PC-3 (cell line): ENCODE results near the gene SLF1. TPM values are rescaled to one million over a fixed set of nuclear protein-coding genes. Genes with fewer than 3 reads are reported as not detected.

Source experiments
- ATAC-seq: fragments of 200-7000 bp; cut with Tn5 transposase; 2 replicates; pipeline ENCODE4 v1.9.1; 2020; ENCODE audit warnings: mild to moderate bottlenecking, moderate library complexity
- BruUV-seq: library from RNA; stranded (reverse); fragments of 400-500 nt; replicated peaks from 2 replicates; lab custom pipeline; 2021; lab: Mats Ljungman, UMichigan
- CTCF ChIA-PET: fragments of 300-600 bp; sonication (Branson Sonifier 250); formaldehyde crosslinking; loops from one replicate; lab custom pipeline; 2022; ENCODE audit warnings: antibody characterized with exemption; lab: Charles Lee
- POLR2A ChIA-PET: fragments of 300-600 bp; sonication (Branson Sonifier 250); formaldehyde crosslinking; loops from one replicate; lab custom pipeline; 2022; ENCODE audit warnings: antibody characterized with exemption; ENCODE audit not compliant: unreplicated experiment; lab: Charles Lee
- DNase-seq: peaks from one replicate; pipeline ENCODE4 v3.0.0-alpha.2; 2015
- H2AFZ ChIP-seq: fragments of 300-600 bp; sonication (generic); 2 replicates; pipeline ENCODE4 v1.6.0; 2016; ENCODE audit warnings: antibody characterized with exemption, low read length
- H3F3A ChIP-seq: fragments of 300-600 bp; sonication (generic); one replicate; pipeline ENCODE4 v1.6.0; 2017; ENCODE audit warnings: antibody characterized with exemption, low read length, control low read depth, mild to moderate bottlenecking; ENCODE audit not compliant: unreplicated experiment
- H3K27ac ChIP-seq: fragments of 300-600 bp; sonication (generic); 2 replicates; pipeline ENCODE4 v1.5.1; 2016; ENCODE audit warnings: mild to moderate bottlenecking, low read length
- H3K27me3 ChIP-seq: fragments of 300-600 bp; sonication (generic); 2 replicates; pipeline ENCODE4 v1.6.1; 2016; ENCODE audit warnings: low read length, mixed read lengths
- H3K36me3 ChIP-seq: fragments of 300-600 bp; sonication (generic); 2 replicates; pipeline ENCODE4 v1.6.1; 2016; ENCODE audit warnings: low read depth, mixed run types, low read length, mixed read lengths
- H3K4me1 ChIP-seq: fragments of 300-600 bp; sonication (generic); 2 replicates; pipeline ENCODE4 v1.5.1; 2016; ENCODE audit warnings: low read length; ENCODE audit not compliant: insufficient read depth
- H3K4me2 ChIP-seq: fragments of 300-600 bp; sonication (generic); 2 replicates; pipeline ENCODE4 v1.6.0; 2016; ENCODE audit warnings: low read length
- H3K4me3 ChIP-seq: fragments of 300-600 bp; sonication (generic); 2 replicates; pipeline ENCODE4 v1.5.1; 2016; ENCODE audit warnings: mild to moderate bottlenecking, low read length, mixed read lengths
- H3K79me2 ChIP-seq: fragments of 300-600 bp; sonication (generic); 2 replicates; pipeline ENCODE4 v1.6.1; 2017; ENCODE audit warnings: low read length, mixed read lengths
- H3K9ac ChIP-seq: fragments of 300-600 bp; sonication (generic); 2 replicates; pipeline ENCODE4 v1.6.0; 2016; ENCODE audit warnings: mild to moderate bottlenecking, low read length
- H3K9me2 ChIP-seq: fragments of 300-600 bp; sonication (generic); replicated peaks from 2 replicates; pipeline ENCODE4 v1.6.1; 2016; ENCODE audit warnings: mixed run types, low read length, mixed read lengths
- H3K9me3 ChIP-seq: fragments of 300-600 bp; sonication (generic); 2 replicates; pipeline ENCODE4 v1.6.1; 2016; ENCODE audit warnings: low read length, mixed read lengths
- H4K20me1 ChIP-seq: fragments of 300-600 bp; sonication (generic); 2 replicates; pipeline ENCODE4 v1.6.1; 2016; ENCODE audit warnings: low read length, mixed read lengths
- CTCF ChIP-seq: fragments of 300-600 bp; sonication (generic); conservative IDR thresholded peaks from 2 replicates; pipeline ENCODE4 v1.5.1; 2017; ENCODE audit warnings: antibody characterized with exemption, low read depth, mild to moderate bottlenecking, low read length
- EZH2 ChIP-seq: fragments of 300-600 bp; sonication (generic); IDR thresholded peaks from one replicate; pipeline ENCODE4 v1.6.1; 2017; ENCODE audit warnings: antibody characterized with exemption, mild to moderate bottlenecking, low read length; ENCODE audit not compliant: unreplicated experiment
- EZH2phosphoT487 ChIP-seq: fragments of 300-600 bp; sonication (generic); IDR thresholded peaks from 2 replicates; pipeline ENCODE4 v1.6.1; 2018; ENCODE audit warnings: mild to moderate bottlenecking, antibody characterized with exemption, low read length, borderline replicate concordance
- intact Hi-C: fragments of 100-400 bp; cut with micrococcal nuclease; formaldehyde crosslinking; loops from 2 replicates; pipeline ENCODE4 v1.9.0; 2023
- total RNA-seq: library from RNA; depleted of rRNA; stranded (reverse); fragments of >200 nt; gene quantifications from 2 replicates; pipeline ENCODE4 v1.2.3, GENCODE V29; 2014

Gene SLF1
- total RNA-seq, 1 experiment from 2014 or later = 23.6 TPM

- intact Hi-C loops = no loop called here
- ATAC-seq = no peak
- ChIA-PET POLR2A (no interaction called here), CTCF (no interaction called here)
- Histone ChIP-seq H3K36me3 (peaks cover 33% of the 10 kb centered on the region), H3K79me2 (no peaks in the 10 kb centered on the region), H3K4me3 (no peak overlapping the region), H3K4me2 (no peak overlapping the region), H3K4me1 (no peaks in the 10 kb centered on the region), H3K27me3 (no peaks in the 10 kb centered on the region), H3K9me3 (no peaks in the 10 kb centered on the region), H3K27ac (no peak overlapping the region), H4K20me1 (no peaks in the 10 kb centered on the region), H3K9ac (no peak overlapping the region), H3K9me2 (no peaks in the 10 kb centered on the region), H3F3A (no peaks in the 10 kb centered on the region), H2AFZ (no peak overlapping the region)
- BruUV-seq = no TSS peak
- TF ChIP-seq EZH2 (no peak), EZH2phosphoT487 (no peak), CTCF (no peak)
- DNase-seq = no peak
Observed at GRCh38 chr5:94658272-94658671, 39.8 kb downstream of the SLF1 start.

- intact Hi-C loops = no loop called here
- Histone ChIP-seq H3K79me2 (no peaks in the 10 kb centered on the region), H3F3A (no peaks in the 10 kb centered on the region), H3K9me3 (no peaks in the 10 kb centered on the region), H3K4me1 (no peaks in the 10 kb centered on the region), H4K20me1 (no peaks in the 10 kb centered on the region), H2AFZ (no peak overlapping the region), H3K4me3 (no peak overlapping the region), H3K9me2 (no peaks in the 10 kb centered on the region), H3K4me2 (no peak overlapping the region), H3K36me3 (peaks cover 25% of the 10 kb centered on the region), H3K27me3 (no peaks in the 10 kb centered on the region), H3K27ac (no peak overlapping the region), H3K9ac (no peak overlapping the region)
- no TSS peak for BruUV-seq
- ATAC-seq (no peak), DNase-seq (no peak)
- POLR2A ChIA-PET = no interaction called here
- TF ChIP-seq EZH2 (no peak), CTCF (no peak), EZH2phosphoT487 (no peak)
- CTCF ChIA-PET = no interaction called here
Observed at GRCh38 chr5:94660506-94660905, 42.0 kb downstream of the SLF1 start.

- H3K79me2 ChIP-seq = no peaks in the 10 kb centered on the region
- CTCF ChIA-PET = no interaction called here
- H3K9ac ChIP-seq = no peak overlapping the region
- POLR2A ChIA-PET = no interaction called here
- H4K20me1 ChIP-seq = no peaks in the 10 kb centered on the region
- H3K9me2 ChIP-seq = no peaks in the 10 kb centered on the region
- no peaks in the 10 kb centered on the region for H3K27me3 ChIP-seq
- DNase-seq = no peak
- H3K4me2 ChIP-seq = no peak overlapping the region
- no peaks in the 10 kb centered on the region for H3K4me1 ChIP-seq
- no peak overlapping the region for H2AFZ ChIP-seq
- H3K4me3 ChIP-seq = no peak overlapping the region
- intact Hi-C loops = no loop called here
- no peak overlapping the region for H3K27ac ChIP-seq
- BruUV-seq = no TSS peak
- no peaks in the 10 kb centered on the region for H3F3A ChIP-seq
- H3K9me3 ChIP-seq = no peaks in the 10 kb centered on the region
- H3K36me3 ChIP-seq = peaks cover 19% of the 10 kb centered on the region
- TF ChIP-seq EZH2phosphoT487 = no peak
- TF ChIP-seq EZH2 = no peak
- TF ChIP-seq CTCF = no peak
- no peak for ATAC-seq
Observed at GRCh38 chr5:94661086-94661485, 42.6 kb downstream of the SLF1 start.
